Neural cell (in vitro differentiated cells): ENCODE data around the gene JCHAIN. TPM values are rescaled to one million over a fixed set of nuclear protein-coding genes. Genes with fewer than 3 reads are reported as not detected.

Source experiments
- H2AFZ ChIP-seq: fragments of 200-600, 300-800 bp; sonication (generic), shearing (Covaris generic); 2 replicates; pipeline ENCODE4 v1.6.0; 2014; ENCODE audit warnings: low read depth, mild to moderate bottlenecking, antibody characterized with exemption, low read length, moderate library complexity
- H3F3A ChIP-seq: fragments of 200-600 bp; shearing (Covaris generic); 2 replicates; pipeline ENCODE4 v1.6.1; 2016; ENCODE audit warnings: mild to moderate bottlenecking, moderate library complexity, mixed read lengths, antibody characterized with exemption, low read length; ENCODE audit not compliant: insufficient read depth, poor library complexity, severe bottlenecking
- H3K27ac ChIP-seq: fragments of 200-600, 300-800 bp; sonication (generic), shearing (Covaris generic); 2 replicates; pipeline ENCODE4 v1.5.1; 2014; ENCODE audit warnings: mild to moderate bottlenecking, low read length, moderate library complexity
- H3K27me3 ChIP-seq: fragments of 300-800, 200-600 bp; sonication (generic), shearing (Covaris generic); 2 replicates; pipeline ENCODE4 v1.6.0; 2014; ENCODE audit warnings: mild to moderate bottlenecking, low read depth, low read length, moderate library complexity; ENCODE audit not compliant: insufficient read depth
- H3K36me3 ChIP-seq: fragments of 300-800, 200-600 bp; sonication (generic), shearing (Covaris generic); 2 replicates; pipeline ENCODE4 v1.5.1; 2014; ENCODE audit warnings: mild to moderate bottlenecking, antibody characterized with exemption, low read length, moderate library complexity; ENCODE audit not compliant: insufficient read depth
- H3K4me2 ChIP-seq: fragments of 300-800, 200-600 bp; sonication (generic), shearing (Covaris generic); 2 replicates; pipeline ENCODE4 v1.6.0; 2014; ENCODE audit warnings: mild to moderate bottlenecking, low read length
- H3K4me3 ChIP-seq: fragments of 300-800, 200-600 bp; sonication (generic), shearing (Covaris generic); 2 replicates; pipeline ENCODE4 v1.5.1; 2014; ENCODE audit warnings: mild to moderate bottlenecking, low read length, moderate library complexity
- H3K79me2 ChIP-seq: fragments of 200-600 bp; shearing (Covaris generic); replicated peaks from 2 replicates; pipeline ENCODE4 v1.6.0; 2014; ENCODE audit warnings: mild to moderate bottlenecking, low read length, moderate library complexity; ENCODE audit not compliant: insufficient read depth
- H3K9ac ChIP-seq: fragments of 300-800, 200-600 bp; sonication (generic), shearing (Covaris generic); 2 replicates; pipeline ENCODE4 v1.6.1; 2016; ENCODE audit warnings: mild to moderate bottlenecking, low read length, mixed read lengths
- H3K9me2 ChIP-seq: fragments of 200-600 bp; shearing (Covaris generic); 2 replicates; pipeline ENCODE4 v1.6.1; 2016; ENCODE audit warnings: mild to moderate bottlenecking, low read length, mixed read lengths; ENCODE audit not compliant: insufficient read depth
- H3K9me3 ChIP-seq: fragments of 200-600, 300-800 bp; sonication (generic), shearing (Covaris generic); 2 replicates; pipeline ENCODE4 v1.6.1; 2016; ENCODE audit warnings: mild to moderate bottlenecking, mixed run types, low read length, moderate library complexity, mixed read lengths
- H4K20me1 ChIP-seq: fragments of 200-600 bp; shearing (Covaris generic); 2 replicates; pipeline ENCODE4 v1.6.1; 2016; ENCODE audit warnings: mild to moderate bottlenecking, mixed run types; ENCODE audit not compliant: insufficient read depth
- CTCF ChIP-seq: fragments of 450-650 bp; IDR thresholded peaks from 2 replicates; pipeline ENCODE4 v1.5.1; 2014; ENCODE audit warnings: antibody characterized with exemption, mild to moderate bottlenecking, moderate library complexity; ENCODE audit not compliant: poor library complexity, severe bottlenecking
- EP300 ChIP-seq: fragments of 450-650 bp; conservative IDR thresholded peaks from 2 replicates; pipeline ENCODE4 v1.6.1; 2014; ENCODE audit warnings: antibody characterized with exemption, mild to moderate bottlenecking, moderate library complexity; ENCODE audit not compliant: poor library complexity, severe bottlenecking
- EZH2 ChIP-seq: fragments of 200-600, 300-800 bp; shearing (Covaris generic), sonication (generic); IDR thresholded peaks from 2 replicates; pipeline ENCODE4 v1.6.1; 2014; ENCODE audit warnings: antibody characterized with exemption, low read length, borderline replicate concordance, mild to moderate bottlenecking; ENCODE audit not compliant: insufficient read depth, poor library complexity, severe bottlenecking
- MXI1 ChIP-seq: fragments of 450-650 bp; conservative IDR thresholded peaks from 2 replicates; pipeline ENCODE4 v1.6.1; 2014; ENCODE audit warnings: antibody characterized with exemption, mild to moderate bottlenecking; ENCODE audit not compliant: poor library complexity, severe bottlenecking
- POLR2AphosphoS5 ChIP-seq: IDR thresholded peaks from 2 replicates; pipeline ENCODE4 v1.6.1; 2012
- RAD21 ChIP-seq: fragments of 450-650 bp; conservative IDR thresholded peaks from 2 replicates; pipeline ENCODE4 v1.6.1; 2014; ENCODE audit warnings: antibody characterized with exemption, mild to moderate bottlenecking, moderate library complexity
- REST ChIP-seq: IDR thresholded peaks from 2 replicates; pipeline ENCODE4 v1.6.1; 2012; ENCODE audit warnings: borderline replicate concordance
- SMC3 ChIP-seq: fragments of 450-650 bp; conservative IDR thresholded peaks from 2 replicates; pipeline ENCODE4 v1.6.1; 2014; ENCODE audit warnings: antibody characterized with exemption, mild to moderate bottlenecking, moderate library complexity; ENCODE audit not compliant: poor library complexity
- TAF1 ChIP-seq: IDR thresholded peaks from 2 replicates; pipeline ENCODE4 v1.6.1; 2012; ENCODE audit warnings: low read depth
- polyA plus RNA-seq: library from polyadenylated mRNA; depleted of rRNA; stranded (reverse); fragments of >200 nt; gene quantifications from 2 replicates; pipeline ENCODE4 v1.2.3, GENCODE V29; 2014

Gene JCHAIN
- polyA plus RNA-seq, 1 donor from 2014 or later, result not detected

GRCh38 chr4:70660106-70660505, 6.2 kb downstream of the JCHAIN start:
- Histone ChIP-seq H3K9ac (no peak overlapping the region), H3K27ac (no peak overlapping the region), H3K36me3 (no peaks in the 10 kb centered on the region), H3K9me2 (no peaks in the 10 kb centered on the region), H4K20me1 (no peaks in the 10 kb centered on the region), H2AFZ (no peak overlapping the region), H3K9me3 (no peaks in the 10 kb centered on the region), H3K4me2 (no peak overlapping the region), H3F3A (no peaks in the 10 kb centered on the region), H3K79me2 (no peaks in the 10 kb centered on the region), H3K4me3 (no peak overlapping the region), H3K27me3 (no peaks in the 10 kb centered on the region)
- no peak for TF ChIP-seq REST
- TF ChIP-seq TAF1, result no peak
- no peak for TF ChIP-seq MXI1
- no peak for TF ChIP-seq CTCF
- TF ChIP-seq SMC3, result no peak
- TF ChIP-seq RAD21, result no peak
- no peak for TF ChIP-seq EZH2
- no peak for TF ChIP-seq EP300

- H2AFZ ChIP-seq, result no peak overlapping the region
- no peaks in the 10 kb centered on the region for H3F3A ChIP-seq
- H3K79me2 ChIP-seq, result no peaks in the 10 kb centered on the region
- H3K27me3 ChIP-seq, result no peaks in the 10 kb centered on the region
- H3K9me3 ChIP-seq, result no peaks in the 10 kb centered on the region
- no peak overlapping the region for H3K4me3 ChIP-seq
- H3K9me2 ChIP-seq, result no peaks in the 10 kb centered on the region
- no peak overlapping the region for H3K9ac ChIP-seq
- H3K27ac ChIP-seq, result no peak overlapping the region
- H4K20me1 ChIP-seq, result no peaks in the 10 kb centered on the region
- H3K36me3 ChIP-seq, result no peaks in the 10 kb centered on the region
- H3K4me2 ChIP-seq, result no peak overlapping the region
- no peak for TF ChIP-seq REST
- TF ChIP-seq MXI1, result no peak
- TF ChIP-seq EP300, result no peak
- TF ChIP-seq CTCF, result no peak
- TF ChIP-seq POLR2AphosphoS5, result no peak
- TF ChIP-seq RAD21, result no peak
- no peak for TF ChIP-seq EZH2
- no peak for TF ChIP-seq TAF1
- no peak for TF ChIP-seq SMC3
These were observed 7.9 kb downstream of the JCHAIN start for GRCh38 chr4:70658418-70658817.
